ENCODE data around the gene COL4A5.
"Not testable (repeated sequence)": the region's sequence is repeated elsewhere in the genome, so short reads cannot be mapped to it uniquely, and the experiment has no call there.

The COL4A5 gene

DNA sequence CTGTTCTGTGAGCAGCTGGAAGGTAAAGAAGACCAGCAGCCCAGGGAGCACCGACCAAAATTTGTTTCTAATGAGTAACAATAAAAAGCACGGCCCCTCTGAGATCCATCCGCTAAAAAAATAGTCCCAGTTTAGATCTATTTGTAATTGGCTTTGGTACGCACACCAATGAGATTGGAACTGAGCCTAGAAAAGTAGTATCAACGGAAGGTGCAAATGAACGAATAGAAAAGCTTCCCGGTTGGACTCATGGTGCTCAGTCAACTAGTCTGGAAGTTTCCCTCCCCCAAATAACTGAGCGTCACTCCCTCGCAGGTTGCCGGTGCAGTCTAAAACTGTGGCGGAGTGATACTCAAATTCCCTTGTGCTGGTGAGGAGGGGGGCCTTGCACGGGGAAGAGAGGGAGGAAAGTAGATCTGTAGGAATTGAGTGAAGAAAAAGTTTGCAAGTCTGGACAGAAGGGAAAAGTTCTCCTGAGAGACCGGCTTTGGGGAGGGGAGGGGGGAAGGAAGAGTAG, at the start of gene COL4A5:
Gene COL4A5, plus strand, starts transcription at position 413 of the 517 bp plus-strand sequence. CDS start 288 bp downstream, outside the sequence.
- no peak for DNase-seq

DNA sequence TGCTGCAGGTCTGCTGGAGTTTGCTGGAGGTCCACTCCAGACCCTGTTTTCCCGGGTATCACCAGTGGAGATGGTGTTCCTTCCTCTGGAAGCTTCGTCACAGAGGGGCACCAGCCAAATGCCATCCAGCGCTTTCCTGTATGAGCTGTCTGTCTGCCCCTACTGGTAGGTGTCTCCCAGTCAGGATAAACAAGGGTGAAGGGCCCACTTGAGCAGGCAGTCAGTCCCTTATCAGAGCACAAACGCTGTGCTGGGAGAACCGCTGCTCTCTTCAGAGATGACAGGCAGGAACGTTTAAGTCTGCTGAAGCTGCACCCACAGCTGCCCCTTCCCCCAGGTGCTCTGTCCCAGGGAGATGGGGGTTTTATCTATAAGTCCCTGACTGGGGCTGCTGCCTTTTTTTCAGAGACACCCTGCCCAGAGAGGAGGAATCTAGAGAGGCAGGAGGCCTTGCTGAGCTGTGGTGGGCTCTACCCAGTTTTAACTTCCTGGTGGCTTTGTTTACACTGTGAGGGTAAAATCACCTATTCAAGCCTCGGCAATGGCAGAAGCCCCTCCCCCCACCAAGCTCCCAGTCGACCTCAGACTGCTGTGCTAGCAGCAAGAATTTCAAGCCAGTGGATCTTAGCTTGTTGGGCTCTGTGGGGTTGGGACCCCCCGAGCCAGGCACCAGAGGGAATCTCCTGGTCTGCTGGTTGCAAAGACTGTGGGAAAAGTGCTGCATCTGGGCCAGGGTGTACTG, 48.5 kb upstream of the COL4A5 start:
- not testable (repeated sequence) for DNase-seq

DNA sequence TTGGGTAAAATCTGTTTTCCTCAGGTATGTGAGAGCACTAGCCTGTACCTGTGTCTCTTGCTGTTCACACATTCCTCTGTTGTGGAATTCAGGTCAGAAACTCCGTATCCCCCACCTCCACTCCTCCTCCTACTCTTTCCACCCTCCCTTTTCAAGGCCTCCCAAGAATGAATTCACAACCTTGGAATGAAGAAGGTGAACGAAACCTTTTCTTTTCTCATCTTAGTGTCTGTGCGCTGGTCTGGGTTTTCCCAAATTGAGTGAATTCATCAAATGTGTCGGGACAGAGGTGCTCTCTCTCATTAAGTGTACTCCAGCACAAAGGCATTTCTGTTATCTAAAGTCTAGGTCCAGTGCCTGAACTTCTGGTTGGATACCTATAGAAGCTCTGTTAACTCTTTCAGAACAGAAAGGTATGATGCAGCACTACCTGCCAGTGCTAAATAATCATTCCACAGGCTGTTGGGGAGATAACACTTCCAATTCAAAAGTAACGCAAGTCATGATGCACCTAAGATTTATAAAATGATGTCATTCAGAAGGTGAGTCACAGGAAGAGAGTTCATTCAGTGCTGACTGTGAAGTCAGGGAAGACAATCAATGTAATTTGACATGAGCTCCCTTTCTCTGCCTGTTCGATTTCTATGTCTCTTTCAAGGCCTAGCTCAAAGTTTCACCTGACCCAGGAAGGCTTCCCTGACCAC, 43.3 kb upstream of the COL4A5 start:
- DNase-seq, result no peak

DNA sequence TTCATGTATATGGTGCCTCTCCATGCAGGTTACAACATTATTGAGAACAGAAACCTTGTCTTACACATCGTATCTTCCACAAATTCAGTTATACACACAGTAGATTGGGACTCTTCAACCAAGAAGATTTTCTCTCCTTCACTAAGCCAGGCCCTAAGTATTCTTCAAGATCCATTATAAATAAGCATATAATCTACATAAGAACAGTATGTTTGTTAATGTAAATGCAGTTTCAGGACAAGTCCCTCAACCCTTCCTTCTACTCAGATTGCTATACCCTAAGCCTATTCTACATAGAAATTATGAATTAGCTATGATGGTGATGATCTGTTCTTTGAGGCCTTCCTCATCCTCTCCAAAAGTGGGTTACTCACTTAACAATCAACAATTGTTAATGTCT, 42.7 kb upstream of the COL4A5 start:
- no peak for DNase-seq

DNA sequence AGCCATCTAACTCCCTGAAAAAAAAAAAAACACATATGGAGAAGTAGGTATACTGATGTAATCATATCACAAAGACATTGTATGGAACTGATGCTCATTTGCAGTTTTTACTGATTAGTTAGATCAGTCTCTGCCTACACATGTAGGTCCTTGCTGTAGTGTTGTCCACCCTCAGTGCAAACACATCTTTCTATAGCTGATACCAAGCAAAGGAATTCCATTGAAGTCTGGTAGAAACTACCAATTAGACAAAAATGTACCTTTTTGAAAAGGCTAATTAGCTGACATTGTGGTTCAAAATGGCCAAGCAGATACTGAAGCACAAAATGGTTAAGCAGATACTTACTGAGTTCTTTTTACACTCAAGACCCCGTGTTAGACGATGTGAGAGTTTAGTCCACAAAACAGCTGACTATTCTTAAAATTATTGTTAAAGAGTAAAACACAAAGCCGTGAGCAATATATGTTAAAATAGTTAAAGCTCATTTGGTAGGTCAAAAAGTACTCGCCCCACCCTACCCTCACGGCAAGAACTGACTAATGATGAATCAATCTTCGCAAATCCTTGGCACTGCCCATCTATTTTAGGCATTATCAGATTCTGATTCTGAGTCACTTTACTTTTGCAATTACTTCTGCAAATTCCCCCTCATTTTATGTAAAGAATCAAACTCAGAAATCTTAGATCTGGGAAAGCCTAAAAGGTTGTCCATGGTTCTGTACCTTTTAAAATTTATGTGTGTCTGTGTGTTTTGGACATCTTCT, 41.8 kb upstream of the COL4A5 start:
- DNase-seq, result no peak

DNA sequence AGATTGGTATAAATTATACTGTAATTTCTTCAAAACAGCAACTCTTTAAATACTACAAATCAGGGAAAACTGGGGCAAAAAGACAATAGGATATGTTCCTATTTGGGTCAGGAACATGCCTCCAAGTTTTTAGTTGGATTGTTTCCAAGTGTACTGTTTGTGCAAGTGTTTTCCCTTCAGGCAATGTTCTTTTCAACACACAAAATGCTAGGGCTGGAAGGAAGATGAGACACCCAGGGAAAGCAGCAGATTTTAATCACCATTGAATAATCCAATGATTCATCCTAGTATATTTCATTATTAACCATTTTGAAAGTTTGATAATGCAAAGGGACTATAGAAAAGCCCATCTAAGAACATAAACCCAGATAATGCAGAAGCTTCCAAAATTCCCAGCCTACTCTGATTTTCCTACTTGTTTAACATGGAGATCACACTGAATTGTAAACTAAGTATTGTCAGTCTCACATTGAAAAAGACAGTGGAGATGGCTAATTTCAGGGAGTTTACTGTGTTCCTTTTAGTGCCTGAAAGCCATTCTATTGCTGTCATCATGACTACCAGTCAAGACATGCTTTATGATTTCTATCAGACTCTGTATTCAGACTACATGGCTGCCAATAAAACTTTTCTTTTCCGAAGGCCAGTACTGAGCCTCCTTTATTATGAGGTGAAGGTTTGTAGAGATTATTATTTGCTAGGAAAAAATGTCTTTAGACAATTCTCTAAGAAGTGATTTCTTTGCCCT, 40.0 kb upstream of the COL4A5 start:
- DNase-seq, result no peak

DNA sequence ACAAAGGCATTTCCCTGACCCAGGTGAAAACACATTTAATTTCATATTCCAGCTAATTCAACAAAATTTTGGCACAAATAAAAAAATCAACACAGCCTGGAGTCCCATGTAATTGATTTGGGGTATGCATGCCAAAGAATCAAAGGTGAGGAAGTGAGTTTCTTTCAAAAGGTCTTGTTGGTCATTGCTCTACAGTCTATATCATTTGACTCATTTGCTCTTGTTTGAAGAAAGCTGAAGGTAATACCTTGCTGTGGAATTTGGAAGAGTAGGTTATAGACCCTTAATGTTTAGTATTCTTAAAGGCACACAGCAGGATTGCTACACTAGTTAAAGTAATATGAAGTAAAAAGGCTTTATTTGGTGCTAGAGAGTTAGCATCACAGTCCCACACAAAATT, 26.9 kb upstream of the COL4A5 start:
- DNase-seq, result no peak

DNA sequence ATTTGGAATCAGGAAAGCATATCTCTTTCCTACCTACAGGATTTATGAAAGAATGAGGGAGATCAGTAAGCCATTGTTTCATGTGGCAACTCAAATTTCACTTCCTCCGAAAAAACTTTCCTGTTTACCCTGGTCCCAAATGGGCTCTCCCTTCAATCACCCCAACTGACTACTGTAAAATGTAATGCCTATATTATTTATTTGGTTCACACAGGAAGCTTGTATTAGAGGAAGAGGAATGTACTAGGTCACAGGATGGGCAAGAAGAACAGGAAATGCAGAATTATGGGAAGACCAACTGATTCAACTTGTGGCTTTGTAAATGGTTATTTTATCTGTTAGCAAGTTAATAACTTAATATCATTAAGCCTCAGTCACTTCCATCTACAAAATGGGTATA, 24.5 kb upstream of the COL4A5 start:
- DNase-seq, result no peak

DNA sequence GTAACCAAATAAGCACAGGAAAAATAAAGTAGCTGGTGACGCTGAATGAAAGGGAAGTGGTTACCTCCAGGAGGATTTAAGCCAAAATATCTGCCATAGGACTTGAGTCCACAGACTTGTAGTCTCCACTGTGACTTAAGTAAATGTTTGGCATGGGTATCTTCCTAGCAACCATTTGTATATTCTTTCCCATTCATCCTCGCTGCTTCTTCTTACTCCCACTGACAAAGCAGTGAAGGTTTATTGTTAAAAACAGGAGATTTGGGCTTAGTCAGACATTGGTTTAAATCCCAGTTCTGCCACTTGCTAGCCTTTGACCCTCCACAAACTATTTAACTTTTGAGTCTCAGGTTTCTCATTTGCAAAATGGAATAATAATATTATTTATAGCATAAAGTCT, 23.7 kb upstream of the COL4A5 start:
- DNase-seq, result no peak

DNA sequence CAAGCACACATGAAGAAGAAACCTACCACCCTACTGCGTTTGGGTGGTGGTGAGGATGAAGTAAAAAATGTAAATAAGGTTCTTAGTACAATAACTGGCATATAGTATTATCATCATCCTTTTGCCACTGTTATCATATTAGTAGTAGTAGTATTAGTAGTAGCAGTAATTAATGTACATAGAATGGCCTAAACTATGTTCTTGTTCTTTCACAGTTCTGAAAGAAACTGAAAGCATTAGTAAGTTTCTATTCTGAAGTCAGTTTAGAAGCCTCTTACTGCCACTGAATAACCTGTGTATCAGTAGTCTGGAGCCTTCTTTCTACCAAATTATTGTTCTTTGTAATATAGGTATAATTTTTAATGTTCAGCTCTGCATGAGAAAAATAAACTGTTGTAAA, 22.4 kb upstream of the COL4A5 start:
- DNase-seq, result no peak

DNA sequence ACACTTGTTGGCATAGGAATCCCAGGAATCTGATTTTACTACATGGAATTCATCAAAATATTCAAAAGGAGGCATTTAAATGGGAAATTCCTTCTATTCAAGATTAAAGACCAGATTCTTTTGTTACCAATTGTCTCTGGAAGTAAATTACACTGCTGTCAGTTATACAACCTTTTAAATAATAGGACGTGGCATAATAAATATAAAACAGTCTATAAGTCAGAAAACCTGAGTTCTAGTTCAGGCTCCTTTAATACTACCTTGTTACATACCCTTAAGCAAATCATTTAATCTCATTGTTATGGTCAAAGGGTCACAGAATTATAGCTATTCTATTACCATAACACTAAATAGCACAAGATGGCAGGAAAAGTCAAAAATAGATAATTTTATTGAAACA, 20.2 kb upstream of the COL4A5 start:
- DNase-seq, result no peak

DNA sequence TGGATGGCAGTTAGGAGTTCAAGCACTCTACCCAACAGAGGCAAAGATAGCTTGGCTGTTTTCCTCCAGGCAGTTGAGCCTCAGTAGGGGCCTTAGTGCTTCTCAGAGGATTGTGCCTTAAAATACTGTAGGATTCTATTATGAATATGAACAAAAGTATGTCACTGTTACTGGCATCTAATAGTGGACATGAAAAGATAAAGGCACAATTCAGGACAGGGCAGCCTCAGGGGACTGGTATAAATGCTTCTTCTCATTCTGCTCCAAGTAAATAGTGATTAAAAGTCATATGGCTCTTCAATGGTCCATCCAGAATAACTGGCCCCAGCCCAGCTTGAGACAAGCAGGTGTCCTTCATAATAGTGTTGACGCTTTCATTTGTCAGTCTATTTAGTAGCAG, 19.2 kb upstream of the COL4A5 start:
- DNase-seq, result no peak

DNA sequence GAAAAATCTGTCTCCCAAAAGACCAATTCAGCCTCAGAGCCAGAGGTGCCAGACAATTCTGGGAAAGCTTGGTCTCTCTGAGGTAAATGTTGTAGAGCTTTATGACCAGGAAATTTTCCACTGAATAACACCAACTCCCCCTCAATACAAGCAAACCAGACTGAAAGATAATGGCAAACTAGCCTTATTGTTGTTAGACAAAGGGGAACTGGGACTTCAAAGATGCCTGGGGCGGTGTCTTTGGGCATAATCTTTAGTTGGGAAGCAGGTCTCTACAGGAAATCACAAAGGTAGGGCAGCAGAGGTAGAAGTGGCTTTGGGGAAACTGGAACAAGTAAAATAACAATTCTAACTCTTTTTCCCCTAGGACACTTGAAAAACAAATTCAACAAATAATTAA, 13.4 kb upstream of the COL4A5 start:
- DNase-seq, result no peak

DNA sequence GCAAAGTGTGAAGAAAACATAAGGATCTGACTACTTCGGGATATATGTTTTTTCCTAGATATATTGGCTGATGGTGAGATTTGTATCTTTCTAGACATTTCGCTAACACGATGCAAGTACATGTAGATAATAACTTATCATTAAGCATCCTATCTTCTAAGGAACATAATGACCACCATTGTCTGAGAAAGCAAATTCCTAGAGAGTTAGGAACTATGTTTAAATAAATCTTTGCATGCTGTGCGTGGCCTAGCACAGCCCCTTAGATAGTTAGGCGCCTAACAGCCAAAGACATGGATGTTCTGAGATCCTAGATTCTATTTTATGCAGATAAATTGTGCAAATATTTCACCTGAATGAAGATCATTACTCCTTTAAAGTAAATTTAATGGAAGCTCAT, 4.4 kb upstream of the COL4A5 start:
- no peak for DNase-seq

DNA sequence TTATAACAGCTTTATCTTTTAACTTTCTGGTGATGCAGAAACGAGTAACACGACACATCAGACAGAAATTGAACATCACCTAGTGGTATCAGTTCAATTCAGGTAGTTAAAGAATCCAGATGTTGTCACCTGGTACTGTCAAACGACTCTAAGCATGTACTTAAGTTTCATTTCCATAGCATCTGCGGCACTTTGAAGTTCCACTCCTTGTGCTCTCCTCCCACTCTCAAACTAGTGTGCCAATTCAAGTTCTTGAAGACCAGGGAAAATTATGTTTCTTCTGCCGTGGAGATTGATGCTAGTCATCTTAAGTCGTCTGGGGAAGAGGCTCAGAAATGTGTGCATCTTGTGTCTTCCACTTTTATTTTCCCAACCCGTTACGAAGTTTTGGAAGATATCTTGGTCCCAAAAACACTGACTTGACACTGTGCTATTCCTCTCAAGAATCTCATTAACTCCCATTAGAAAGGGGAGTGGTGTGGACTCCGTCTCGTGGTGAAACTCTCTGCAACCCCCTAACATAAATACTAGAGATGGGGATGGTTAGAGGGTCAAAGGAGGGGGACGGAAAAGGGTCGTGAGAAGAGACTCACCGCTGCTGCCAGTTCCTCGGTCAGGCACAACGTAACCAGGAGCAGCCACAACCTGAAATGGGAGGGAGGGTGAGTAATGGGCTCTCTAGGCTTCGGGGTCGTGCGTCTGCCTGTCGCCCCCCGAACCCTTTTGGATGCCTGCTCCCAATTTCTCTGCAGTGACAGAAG, 2.1 kb upstream of the COL4A5 start:
- DNase-seq, result no peak

DNA sequence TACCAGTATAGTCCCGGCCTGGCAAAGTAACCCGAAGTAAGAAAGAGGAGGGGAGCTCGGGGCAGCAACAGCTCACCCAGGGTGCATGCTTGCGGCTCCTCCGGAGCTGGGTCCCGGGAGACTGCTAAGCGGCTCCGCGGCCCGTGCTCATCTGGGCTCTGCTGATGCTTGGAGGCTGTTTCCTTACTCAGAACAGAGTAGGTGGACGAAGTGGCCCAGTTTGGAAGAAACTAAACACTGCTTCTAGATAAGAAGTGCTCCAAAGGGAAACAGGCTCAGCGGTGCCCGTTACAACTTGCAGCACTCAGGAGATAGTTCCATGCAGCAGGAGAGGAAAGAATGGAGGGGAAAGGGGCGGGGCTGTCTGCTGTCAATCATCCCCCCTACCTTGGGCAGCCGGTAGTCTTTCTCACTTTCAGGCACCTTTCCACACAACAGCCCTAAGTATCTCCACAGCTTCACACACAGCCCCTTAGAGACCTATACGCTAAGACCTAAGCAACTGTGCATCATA, 1.5 kb upstream of the COL4A5 start, which contains the start of gene COL4A6:
Gene COL4A6, minus strand, starts transcription at position 313 of the 514 bp plus-strand sequence. Its CDS starts 226 bp downstream, at position 87.
- no peak for DNase-seq

DNA sequence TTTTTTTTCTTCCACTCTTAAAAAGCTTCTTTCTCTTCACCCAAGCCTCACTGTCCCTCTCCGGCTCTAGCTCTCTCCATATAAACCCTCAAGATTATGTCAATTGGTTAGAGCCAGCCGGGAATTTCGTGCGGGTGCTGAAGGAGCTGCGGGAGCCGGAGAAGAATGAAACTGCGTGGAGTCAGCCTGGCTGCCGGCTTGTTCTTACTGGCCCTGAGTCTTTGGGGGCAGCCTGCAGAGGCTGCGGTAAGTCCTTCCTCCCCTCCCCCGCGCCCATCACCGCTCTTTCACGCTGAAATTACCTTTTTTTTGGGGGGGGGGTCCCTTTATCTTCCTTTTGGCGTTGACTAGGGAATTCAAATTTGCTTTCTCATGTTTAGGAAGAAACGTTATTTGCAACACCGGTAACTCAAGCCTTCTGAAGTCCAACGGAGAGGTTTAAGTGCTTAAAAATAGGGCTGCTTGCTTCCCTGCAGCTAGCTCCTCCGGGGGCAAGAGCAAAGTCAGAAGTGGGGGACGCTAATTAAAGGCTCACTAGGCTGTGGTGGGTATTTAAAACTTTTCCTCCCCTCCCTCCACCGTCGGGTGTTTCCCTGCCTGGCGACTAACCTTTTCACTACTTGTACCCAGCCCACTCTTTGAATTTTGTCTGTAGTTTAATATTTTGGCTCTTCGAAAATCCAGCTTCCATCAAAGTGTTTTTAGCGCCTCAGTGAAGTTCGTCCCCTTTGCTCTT, 491 bp downstream of the COL4A5 start:
- DNase-seq, result no peak

DNA sequence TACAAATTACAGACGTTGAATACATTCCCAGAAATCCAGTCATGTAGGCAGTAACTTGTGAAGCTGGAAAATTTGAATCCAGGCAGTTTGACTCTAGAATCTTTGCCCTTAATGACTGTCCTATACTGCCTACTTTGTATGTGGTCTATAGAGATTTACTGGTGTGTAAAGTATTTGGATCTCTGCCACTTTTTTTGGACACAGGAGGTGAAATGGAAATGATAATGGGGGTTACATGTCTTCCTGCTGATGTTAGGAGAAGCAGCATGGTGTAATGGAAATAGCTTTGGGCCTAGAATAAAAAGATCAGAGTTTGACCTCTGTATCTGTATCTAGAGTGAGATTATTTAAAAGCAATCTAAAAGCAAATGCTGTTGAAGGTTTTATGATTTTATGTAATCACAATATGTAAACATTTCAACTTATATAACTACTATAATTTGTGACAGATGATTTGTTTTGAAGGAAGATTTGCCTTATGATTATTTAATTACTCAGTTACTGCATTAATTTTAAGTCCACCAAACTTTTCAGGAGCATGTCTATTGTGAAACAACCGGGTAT, 3.3 kb downstream of the COL4A5 start:
- no peak for DNase-seq

DNA sequence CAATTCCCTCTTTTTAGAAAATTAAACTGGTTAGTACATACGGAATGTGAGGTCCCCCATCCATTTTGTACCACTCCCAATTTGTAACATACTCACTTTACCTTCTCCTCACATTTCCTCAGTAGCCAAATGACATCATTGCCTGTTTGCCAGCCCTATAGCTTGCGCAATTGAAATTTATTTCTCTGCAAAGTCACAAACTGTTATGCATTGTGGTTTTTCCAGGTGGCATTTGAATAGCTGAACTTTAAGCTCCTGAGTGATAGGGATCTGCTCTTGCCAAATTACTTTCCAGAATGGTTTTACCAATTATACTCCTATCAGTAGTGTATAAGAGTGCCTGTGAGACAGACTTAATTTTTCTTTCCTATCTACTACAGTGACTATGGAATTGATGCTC, 7.7 kb downstream of the COL4A5 start:
- DNase-seq, result no peak

DNA sequence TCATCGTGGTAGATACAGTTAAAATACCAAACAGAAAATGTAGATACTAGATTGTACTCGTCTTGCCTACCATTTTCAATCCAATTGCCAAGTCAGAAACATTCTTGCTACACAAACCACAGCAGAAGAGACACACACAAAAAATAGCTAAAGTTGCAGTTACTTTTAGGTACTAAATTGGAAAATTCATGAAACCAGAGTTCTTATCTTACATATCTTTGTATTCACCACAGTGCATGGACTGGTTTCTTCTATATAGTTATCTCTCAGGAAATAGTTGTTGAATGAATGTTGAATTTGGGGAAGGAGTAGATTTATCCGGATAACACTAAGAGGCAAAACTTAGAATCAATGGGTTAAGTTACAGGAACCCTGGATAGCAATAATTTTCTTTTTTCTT, 14.2 kb downstream of the COL4A5 start:
- no peak for DNase-seq
